GM21390 (cell line): ENCODE data around the gene STK10.

ENCODE experiments used
- ATAC-seq: cut with Tn5 transposase; IDR thresholded peaks from one replicate; pipeline ENCODE4 v1.9.1; 2021; ENCODE audit not compliant: unreplicated experiment

Gene STK10

GRCh38 chr5:172189693-172190296 is 1.8 kb upstream of the STK10 start:
- no peak for ATAC-seq

- ATAC-seq, result no peak
Observed at GRCh38 chr5:172188893-172189692, 1.1 kb upstream of the STK10 start.

GRCh38 chr5:172187118-172188032 is 649 bp downstream of the STK10 start:
- ATAC-seq, result peak; percentile 25

GRCh38 chr5:172186114-172186695 is 1.8 kb downstream of the STK10 start:
- ATAC-seq, result no peak

DNA sequence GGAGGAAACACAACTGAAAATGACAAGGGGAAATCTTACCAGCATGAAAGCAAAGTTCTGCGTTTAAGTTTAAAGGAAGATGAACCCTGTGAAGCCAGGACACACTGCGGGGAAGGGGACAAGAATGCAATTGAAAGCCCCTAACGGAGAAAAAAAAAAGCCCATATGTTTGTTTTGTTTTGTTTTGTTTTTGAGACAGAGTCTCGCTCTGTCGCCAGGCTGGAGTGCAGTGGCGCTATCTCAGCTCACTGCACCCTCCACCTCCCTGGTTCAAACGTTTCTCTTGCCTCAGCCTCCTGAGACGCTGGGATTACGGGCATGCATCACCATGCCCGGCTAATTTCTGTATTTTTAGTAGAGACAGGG is 2.9 kb downstream of the STK10 start:
- no peak for ATAC-seq

DNA sequence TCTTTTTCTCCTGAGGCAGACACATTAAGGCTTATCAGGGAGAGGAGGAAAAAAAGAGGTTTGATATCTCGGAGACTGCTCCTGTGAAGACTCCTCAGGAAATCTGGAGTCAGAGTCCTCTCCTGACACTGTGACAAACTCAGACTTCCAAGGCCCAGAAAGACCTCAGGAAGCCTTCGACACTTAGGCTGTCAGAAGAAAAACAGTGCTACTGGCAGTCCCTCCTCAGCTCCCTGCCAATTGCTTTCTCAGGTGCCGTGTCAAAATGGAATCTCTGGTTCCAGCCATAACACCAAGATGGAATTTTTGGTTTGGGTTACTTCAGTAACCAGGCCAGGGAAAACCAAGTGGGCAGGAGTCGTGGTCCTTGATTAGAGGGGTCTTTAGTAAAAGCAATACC is 4.1 kb downstream of the STK10 start:
- ATAC-seq, result no peak

DNA sequence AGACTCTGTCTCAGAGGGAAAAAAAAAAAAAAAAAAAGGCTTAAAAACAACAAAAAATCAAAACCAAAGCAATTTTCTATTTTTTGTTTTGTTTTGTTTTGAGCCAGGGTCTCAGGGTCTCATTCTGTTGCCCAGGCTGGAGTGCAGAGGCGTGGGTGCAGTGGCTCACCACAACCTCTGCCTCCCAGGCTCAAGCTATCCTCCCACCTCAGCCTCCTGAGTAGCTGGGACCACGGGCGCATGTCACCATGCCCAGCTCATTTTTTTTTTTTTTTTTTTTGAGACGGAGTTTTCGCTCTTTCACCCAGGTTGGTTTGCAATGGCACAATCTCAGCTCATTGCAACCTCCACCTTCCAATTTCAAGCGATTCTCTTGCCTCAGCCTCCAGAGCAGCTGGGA is 5.7 kb downstream of the STK10 start:
- ATAC-seq, result no peak

- ATAC-seq, result no peak
Observed at GRCh38 chr5:172180936-172181335, 7.1 kb downstream of the STK10 start.

GRCh38 chr5:172178991-172179989 is 8.7 kb downstream of the STK10 start:
- ATAC-seq, result peak; percentile 36

- ATAC-seq, result no peak
Observed at GRCh38 chr5:172178301-172178987, 9.6 kb downstream of the STK10 start.

DNA sequence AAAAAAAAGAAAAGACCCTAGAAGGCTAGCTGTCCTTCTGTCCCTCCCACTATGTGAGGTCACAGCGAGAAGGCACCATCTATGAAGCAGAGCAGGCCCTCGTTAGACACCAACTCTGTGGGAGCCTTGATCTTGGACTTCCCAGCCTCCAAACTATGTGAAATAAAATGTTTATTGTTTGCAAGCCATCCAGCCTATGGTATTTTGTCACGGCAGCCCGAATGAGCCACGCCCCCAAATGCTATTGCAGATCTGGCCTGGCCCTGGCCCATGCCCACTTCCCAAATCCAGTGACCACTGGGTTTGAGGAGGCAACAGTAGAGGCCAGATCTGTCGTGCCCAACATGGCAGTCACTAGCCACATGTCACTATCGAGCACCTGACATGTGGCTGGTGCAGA is 10.8 kb downstream of the STK10 start:
- no peak for ATAC-seq

DNA sequence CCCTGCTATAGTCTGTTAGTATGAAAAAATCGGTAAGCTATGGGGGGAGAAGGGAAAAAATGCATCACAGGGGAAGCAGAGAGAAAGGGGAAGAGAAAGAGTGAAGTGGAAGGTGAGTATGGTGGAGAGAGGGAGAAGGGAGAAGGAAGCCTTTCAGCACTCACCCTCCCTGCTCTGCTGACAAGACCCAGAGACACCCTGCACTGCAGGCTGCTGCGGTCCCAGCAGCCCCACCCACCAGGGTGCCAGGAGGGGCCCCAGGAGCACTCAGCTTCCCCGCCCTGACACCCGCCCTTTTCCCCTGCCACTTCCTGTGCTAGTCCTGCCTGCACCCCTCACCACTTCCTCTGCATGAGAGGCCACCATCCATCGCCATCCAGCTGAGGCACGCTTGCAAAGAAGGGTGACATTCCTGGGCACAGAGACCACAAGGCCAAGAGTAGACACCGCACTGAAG is 12.7 kb downstream of the STK10 start:
- ATAC-seq, result peak; percentile 57

DNA sequence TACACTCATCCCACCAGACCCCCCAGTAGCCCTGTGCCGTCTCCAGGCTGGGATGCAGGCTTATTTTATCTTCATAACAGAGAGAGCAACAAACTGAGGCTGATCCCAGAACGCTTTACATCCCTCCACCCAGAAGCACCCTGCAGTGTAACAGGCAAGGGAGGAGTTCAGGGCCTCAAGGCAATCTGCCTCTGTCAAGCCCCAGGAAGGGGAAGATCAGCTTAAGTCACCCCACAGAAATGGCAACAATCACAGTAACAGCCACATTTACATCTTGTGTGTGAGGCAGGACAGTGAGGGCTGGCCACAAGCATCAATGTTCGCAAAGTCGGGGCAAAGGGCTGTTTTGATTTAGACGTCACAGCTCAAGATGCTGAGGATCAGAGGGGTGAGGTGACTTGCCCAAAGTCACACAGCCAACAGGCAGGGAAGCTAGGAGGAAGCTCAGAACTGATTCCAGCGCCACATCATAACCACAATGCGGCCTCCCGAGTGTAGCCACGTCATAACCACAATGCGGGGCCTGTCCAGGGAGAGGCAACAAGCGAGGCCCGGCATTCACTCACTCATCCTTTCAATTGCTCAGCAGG is 14.4 kb downstream of the STK10 start:
- ATAC-seq, result no peak

DNA sequence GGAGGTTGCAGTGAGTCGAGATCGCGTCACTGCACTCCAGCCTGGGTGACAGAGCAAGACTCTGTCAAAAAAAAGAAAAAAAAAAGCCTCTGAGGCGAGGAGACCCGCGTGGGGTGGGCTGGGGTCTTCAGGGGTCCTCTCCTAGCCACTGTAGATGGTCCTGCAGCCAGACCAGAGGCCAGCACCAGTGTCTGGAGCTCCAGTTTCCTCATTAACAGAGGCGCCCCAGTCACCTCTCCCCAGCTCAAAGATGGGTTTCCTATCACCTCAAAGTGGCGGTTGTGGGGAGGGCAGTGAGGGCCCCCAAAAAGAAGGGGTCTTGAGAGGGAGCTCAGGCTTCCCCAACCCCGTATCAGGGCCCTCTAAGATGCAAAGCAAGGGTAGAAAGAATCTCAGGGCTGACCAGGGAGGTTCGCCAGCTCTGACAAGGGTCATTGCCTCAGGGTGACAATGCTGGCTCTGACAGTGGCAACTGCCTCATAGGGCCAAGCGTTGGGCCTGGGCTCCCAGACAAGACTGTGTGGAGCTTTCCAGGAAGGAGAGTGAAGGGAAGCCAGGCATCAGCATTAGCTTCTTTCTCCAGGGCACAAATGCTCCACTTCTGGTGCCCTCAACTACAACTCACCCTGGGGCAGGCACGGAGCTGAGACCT is 15.0 kb downstream of the STK10 start:
- no peak for ATAC-seq

DNA sequence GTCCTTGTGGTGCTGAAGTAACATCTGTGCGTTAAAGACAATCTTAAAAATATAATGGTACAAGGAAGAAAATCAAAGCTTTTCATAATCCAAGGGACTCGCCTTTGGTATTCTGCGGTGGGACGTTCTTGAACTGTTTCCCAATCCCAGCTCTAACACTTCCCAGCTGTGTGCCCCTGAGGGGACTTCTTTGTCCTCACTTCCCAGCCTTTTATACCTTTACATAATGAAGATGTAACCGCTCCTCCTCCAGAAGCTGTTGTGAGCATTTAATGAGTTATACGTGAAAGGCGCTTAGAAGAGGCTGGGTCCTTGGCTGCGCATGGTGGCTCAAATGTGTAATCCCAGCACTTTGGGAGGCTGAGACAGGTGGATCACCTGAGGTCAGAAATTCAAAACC is 16.9 kb downstream of the STK10 start:
- no peak for ATAC-seq

DNA sequence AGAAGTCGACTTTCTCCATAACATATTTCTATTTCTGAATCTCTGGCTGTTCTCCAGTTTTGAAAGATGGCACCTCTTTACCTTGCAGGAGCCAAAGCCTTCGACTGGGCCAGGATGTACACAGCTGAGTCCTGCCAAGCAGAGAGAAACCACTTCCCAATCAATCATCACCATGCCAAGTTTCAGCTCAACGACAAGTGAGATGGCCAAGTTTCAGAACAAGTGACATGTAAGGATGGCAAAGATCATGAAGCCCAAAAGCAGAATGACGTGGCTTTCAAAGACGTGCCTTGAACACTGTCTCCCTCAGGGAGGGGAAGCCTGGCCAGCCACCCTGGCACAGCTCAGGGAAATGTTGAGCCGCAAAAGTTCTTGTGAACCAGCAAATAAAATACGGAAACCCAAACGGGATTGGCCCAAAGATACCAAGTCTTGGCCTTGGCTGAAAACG is 17.7 kb downstream of the STK10 start:
- ATAC-seq, result no peak

GRCh38 chr5:172169216-172169615 is 18.8 kb downstream of the STK10 start:
- no peak for ATAC-seq

GRCh38 chr5:172168311-172168710 is 19.7 kb downstream of the STK10 start:
- ATAC-seq, result no peak
